ENCODE data around the gene RPS27.

DNA sequence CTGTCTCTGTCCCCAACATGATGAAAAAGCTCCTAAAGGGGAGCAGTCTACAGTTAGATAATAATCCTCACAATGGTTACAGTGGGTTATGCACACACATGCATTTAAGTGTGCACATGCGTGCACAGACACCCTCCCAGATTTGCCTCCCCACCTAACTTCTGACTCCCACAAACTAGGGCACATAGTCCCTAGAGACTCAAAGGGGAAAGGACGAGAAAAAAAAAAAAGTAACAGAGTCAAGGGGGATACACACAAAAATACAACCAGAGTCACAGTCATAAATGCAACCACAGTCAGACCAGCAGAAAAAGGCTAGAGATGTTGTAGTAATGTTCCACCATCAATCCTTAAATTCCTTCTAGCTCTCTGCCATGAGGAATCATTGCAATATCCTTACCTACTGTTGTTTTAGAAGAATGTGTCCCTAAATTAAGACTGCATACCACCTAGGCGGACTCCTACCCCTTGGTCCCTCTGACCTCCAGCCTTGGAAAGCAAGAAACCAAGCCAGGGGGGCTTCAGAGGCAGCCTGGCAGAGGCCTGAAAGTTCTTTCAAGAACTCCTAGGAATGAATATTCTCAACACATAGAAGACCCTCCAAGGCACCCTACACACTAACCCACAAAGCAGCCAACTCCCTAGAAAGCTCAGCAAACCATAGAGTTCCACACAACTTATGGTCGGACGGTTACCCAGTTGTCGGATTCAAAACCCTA is 33.4 kb upstream of the RPS27 start:
- TF ChIP-seq, protein P1, sequence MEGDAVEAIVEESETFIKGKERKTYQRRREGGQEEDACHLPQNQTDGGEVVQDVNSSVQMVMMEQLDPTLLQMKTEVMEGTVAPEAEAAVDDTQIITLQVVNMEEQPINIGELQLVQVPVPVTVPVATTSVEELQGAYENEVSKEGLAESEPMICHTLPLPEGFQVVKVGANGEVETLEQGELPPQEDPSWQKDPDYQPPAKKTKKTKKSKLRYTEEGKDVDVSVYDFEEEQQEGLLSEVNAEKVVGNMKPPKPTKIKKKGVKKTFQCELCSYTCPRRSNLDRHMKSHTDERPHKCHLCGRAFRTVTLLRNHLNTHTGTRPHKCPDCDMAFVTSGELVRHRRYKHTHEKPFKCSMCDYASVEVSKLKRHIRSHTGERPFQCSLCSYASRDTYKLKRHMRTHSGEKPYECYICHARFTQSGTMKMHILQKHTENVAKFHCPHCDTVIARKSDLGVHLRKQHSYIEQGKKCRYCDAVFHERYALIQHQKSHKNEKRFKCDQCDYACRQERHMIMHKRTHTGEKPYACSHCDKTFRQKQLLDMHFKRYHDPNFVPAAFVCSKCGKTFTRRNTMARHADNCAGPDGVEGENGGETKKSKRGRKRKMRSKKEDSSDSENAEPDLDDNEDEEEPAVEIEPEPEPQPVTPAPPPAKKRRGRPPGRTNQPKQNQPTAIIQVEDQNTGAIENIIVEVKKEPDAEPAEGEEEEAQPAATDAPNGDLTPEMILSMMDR (conservative IDR thresholded peaks at IDR 0.05 in 1 of 2, IDR thresholded peaks at IDR 0.05 in 1 of 2; ENCODE audit: extremely low read depth in 1 of 2, insufficient read depth in 1 of 2, low read depth in 1 of 2, low read length in 2 of 2) = no peak
- no peak for TF ChIP-seq EZH2 (IDR thresholded peaks at IDR 0.05; ENCODE audit: borderline replicate concordance, low read length)

All from mammary epithelial cell (primary cell).